Duodenal mucosa (tissue), 2 donors: ENCODE data around the gene MYLIP.

Experiments
- H3K27ac ChIP-seq: one replicate; pipeline ENCODE4 v1.7.0; 2013; ENCODE audit warnings: low read depth, low read length
- H3K27me3 ChIP-seq, 2 donors: one replicate each; pipeline ENCODE4 v1.7.0; 2013; ENCODE audit warnings: low read length in 2 of 2, control low read depth in 1 of 2; ENCODE audit not compliant: insufficient read depth in 2 of 2, control insufficient read depth in 1 of 2
- H3K36me3 ChIP-seq, 2 donors: one replicate each; pipeline ENCODE4 v1.7.0; 2013; ENCODE audit warnings: low read length in 2 of 2, control low read depth in 1 of 2; ENCODE audit not compliant: insufficient read depth in 2 of 2, control insufficient read depth in 1 of 2
- H3K4me1 ChIP-seq, 2 donors: one replicate each; pipeline ENCODE4 v1.7.0; 2013; ENCODE audit warnings: low read length in 2 of 2, control low read depth in 1 of 2; ENCODE audit not compliant: insufficient read depth in 2 of 2, control insufficient read depth in 1 of 2
- H3K4me3 ChIP-seq, 2 donors: one replicate each; pipeline ENCODE4 v1.7.0; 2013; ENCODE audit warnings: low read length in 2 of 2, low read depth in 1 of 2
- H3K9ac ChIP-seq, 2 donors: one replicate each; pipeline ENCODE4 v1.7.0; 2013; ENCODE audit warnings: low read length in 2 of 2, low read depth in 1 of 2
- H3K9me3 ChIP-seq, 2 donors: one replicate each; pipeline ENCODE4 v1.7.0; 2013; ENCODE audit warnings: low read length in 2 of 2, control low read depth in 1 of 2; ENCODE audit not compliant: control insufficient read depth in 1 of 2

Gene MYLIP

GRCh38 chr6:16106991-16107787 is 21.7 kb upstream of the MYLIP start:
- Histone ChIP-seq H3K36me3 (no peaks in the 10 kb centered on the region), H3K27me3 (no peaks in the 10 kb centered on the region), H3K9me3 (no peaks in the 10 kb centered on the region), H3K27ac (no peak overlapping the region), H3K4me1 (no peaks in the 10 kb centered on the region), H3K4me3 (no peak overlapping the region), H3K9ac (no peak overlapping the region)

DNA sequence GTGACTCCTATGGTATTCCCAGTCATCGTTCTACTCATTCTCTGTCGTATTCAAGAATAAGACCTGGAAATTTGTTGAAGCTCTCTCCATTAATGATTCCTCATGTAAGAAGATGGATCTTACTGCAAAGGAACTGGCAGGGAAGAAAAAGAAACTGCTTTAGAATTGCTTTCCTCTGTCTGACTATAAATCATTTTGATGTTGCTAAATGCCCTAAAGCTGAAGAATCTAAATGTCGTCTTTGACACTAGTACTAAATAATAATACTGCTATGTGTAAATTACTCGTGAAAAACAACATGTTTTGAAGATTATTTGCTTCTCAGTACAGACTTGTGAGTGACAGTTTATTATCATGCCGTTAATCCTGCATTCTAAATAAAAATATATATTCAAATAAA is 20.5 kb upstream of the MYLIP start:
- Histone ChIP-seq H3K9me3 (no peaks in the 10 kb centered on the region), H3K27me3 (no peaks in the 10 kb centered on the region), H3K36me3 (no peaks in the 10 kb centered on the region), H3K27ac (no peak overlapping the region), H3K9ac (no peak overlapping the region), H3K4me3 (no peak overlapping the region), H3K4me1 (no peaks in the 10 kb centered on the region)

DNA sequence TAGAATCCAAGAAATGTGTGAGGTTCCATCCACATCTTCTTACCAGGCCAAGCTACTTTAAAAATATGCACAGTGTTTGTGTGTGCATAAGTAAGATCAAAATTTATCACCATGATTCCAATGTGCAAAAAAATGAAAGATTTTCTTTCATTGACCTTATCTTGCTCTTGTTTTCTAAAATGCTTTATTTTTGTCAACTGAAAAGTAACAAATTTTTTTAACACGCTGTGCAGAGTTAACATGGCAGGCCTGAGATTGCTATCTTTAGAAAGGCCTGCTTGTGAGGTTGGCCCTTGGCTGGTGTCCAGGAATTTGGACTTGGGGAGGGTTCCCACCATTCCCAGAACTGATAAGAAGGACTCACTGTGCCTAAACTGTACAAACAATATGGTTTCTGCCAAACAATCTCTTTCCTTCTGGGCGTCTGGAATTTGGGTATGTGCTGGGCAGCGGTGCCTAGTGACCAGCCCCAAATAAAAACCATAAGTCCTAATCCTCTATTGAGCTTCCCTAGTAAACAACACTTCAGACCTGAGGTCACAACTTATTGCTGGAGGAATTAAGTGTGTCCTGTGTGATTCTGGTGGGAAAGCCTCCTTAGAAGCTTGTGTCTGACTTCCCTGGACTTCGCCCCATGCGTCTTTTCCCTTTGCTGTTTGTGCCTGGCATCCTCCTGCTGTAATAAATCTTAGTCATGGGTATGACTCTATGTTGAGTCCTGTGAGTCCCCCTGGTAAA is 19.8 kb upstream of the MYLIP start:
- Histone ChIP-seq H3K9me3 (no peaks in the 10 kb centered on the region), H3K27me3 (no peaks in the 10 kb centered on the region), H3K27ac (no peak overlapping the region), H3K9ac (no peak overlapping the region), H3K36me3 (no peaks in the 10 kb centered on the region), H3K4me3 (no peak overlapping the region), H3K4me1 (no peaks in the 10 kb centered on the region)

DNA sequence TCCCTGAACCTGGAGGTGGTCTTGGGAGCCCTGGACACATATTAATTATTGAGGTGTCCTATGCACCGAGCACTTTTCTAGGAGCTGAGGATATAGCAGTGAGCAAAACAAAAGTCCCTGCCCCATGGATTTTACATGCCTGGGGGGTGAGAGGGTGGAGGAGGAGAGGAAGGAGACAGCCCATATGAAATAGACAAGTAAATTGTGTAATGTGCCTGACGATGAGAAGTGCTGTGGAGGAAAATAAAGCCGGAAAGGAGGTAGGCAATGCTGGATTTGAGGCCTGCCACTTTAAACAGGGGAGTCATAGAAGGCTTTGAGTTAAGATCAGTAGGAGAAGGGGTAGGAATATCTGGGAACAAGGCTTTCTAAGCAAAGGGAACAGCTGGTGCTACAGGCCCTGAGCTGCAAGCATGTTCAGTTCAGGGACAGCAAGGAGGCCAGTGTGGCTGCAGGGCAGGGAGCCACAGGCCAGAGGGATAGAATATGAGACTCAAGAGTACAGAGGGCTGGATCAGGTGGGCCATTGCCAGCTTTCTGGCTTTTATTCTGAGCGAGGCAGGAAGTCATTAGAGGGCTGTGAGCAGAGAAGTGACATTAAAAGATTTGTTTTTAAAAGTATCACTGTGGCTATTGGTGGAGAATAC is 19.1 kb upstream of the MYLIP start:
- Histone ChIP-seq H3K4me3 (no peak overlapping the region), H3K4me1 (no peaks in the 10 kb centered on the region), H3K36me3 (no peaks in the 10 kb centered on the region), H3K27me3 (no peaks in the 10 kb centered on the region), H3K9ac (no peak overlapping the region), H3K27ac (no peak overlapping the region), H3K9me3 (no peaks in the 10 kb centered on the region)

DNA sequence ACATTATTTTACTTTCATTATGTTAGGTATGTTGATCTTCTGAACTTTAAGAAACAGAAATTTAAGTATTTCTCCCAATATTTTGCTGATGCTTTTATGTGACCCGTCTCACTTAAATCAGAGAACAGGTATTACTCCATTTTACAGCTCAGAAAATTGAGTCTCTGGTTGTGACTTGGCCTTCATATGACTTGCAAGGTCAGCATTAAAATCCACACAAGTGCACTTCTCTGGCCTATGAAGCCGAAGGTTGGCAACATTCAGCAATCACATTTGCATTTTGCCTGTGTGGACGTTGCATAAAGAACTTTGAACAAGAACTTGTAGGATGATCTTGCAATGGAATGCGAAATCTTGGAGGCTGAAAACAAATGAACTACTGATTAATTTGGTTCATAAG is 10.1 kb upstream of the MYLIP start:
- no peaks in the 10 kb centered on the region for H3K9me3 ChIP-seq
- H3K27me3 ChIP-seq = peaks cover 0 to 14% of the 10 kb centered on the region in 2 donors
- H3K4me1 ChIP-seq = no peaks in the 10 kb centered on the region

GRCh38 chr6:16121339-16121738 is 7.5 kb upstream of the MYLIP start:
- H3K9me3 ChIP-seq = no peaks in the 10 kb centered on the region
- H3K27ac ChIP-seq = no peak overlapping the region
- no peaks in the 10 kb centered on the region for H3K36me3 ChIP-seq
- H3K27me3 ChIP-seq = peaks cover 0 to 14% of the 10 kb centered on the region in 2 donors
- no peaks in the 10 kb centered on the region for H3K4me1 ChIP-seq
- H3K9ac ChIP-seq = no peak overlapping the region
- no peak overlapping the region for H3K4me3 ChIP-seq

More for the DNA sequence above, 10.1 kb upstream of the MYLIP start:
- no peaks in the 10 kb centered on the region for H3K36me3 ChIP-seq
- no peak overlapping the region for H3K4me3 ChIP-seq
- H3K9ac ChIP-seq = no peak overlapping the region
- H3K27ac ChIP-seq = no peak overlapping the region

- H3K4me1 ChIP-seq = no peaks in the 10 kb centered on the region
- H3K27me3 ChIP-seq = peaks cover 0 to 14% of the 10 kb centered on the region in 2 donors
- no peak overlapping the region for H3K27ac ChIP-seq
- no peaks in the 10 kb centered on the region for H3K36me3 ChIP-seq
- no peak overlapping the region for H3K4me3 ChIP-seq
- H3K9ac ChIP-seq = no peak overlapping the region
- no peaks in the 10 kb centered on the region for H3K9me3 ChIP-seq
Observed at GRCh38 chr6:16122197-16122596, 6.7 kb upstream of the MYLIP start.

- Histone ChIP-seq H3K4me3 (no peak overlapping the region), H3K36me3 (no peaks in the 10 kb centered on the region), H3K4me1 (no peaks in the 10 kb centered on the region), H3K27ac (no peak overlapping the region), H3K9me3 (no peaks in the 10 kb centered on the region), H3K27me3 (peaks cover 0 to 14% of the 10 kb centered on the region in 2 donors), H3K9ac (no peak overlapping the region)
Observed at GRCh38 chr6:16124198-16125180, 4.4 kb upstream of the MYLIP start.

DNA sequence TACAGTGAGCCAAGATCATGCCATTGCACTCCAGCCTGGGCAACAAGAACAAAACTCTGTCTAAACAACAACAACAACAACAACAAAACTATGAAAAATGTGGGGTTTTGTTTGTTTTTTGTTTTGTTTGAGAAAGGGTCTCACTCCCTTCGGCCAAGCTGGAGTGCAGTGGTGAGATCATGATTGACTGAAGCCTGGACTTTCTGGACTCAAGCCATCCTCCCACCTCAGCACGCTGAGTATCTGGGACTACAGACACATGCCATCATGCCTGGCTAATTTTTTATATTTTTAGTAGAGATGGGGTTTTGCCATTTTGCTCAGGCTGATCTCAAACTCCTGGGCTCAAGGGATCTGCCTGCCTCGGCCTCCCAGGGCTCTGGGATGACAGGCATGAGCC is 2.8 kb upstream of the MYLIP start:
- no peak overlapping the region for H3K9ac ChIP-seq
- H3K4me1 ChIP-seq = peaks cover under 1 to 10% of the 10 kb centered on the region in 2 donors
- H3K4me3 ChIP-seq = no peak overlapping the region
- peaks cover 0 to 14% of the 10 kb centered on the region in 2 donors for H3K27me3 ChIP-seq
- H3K9me3 ChIP-seq = no peaks in the 10 kb centered on the region
- no peaks in the 10 kb centered on the region for H3K36me3 ChIP-seq
- H3K27ac ChIP-seq = no peak overlapping the region
